ENCODE results near the gene MIGA1.

- no peak for TF ChIP-seq ZBTB39 (CRISPR knock-in tag; IDR thresholded peaks at IDR 0.05)
- TF ChIP-seq STAT6 (CRISPR knock-in tag; IDR thresholded peaks at IDR 0.05; ENCODE audit: borderline replicate concordance), result no peak
- no peak for TF ChIP-seq SP1 (IDR thresholded peaks at IDR 0.05)
- TF ChIP-seq SP1 (CRISPR knock-in tag; IDR thresholded peaks at IDR 0.05), result no peak
- TF ChIP-seq ZNF7 (CRISPR knock-in tag; IDR thresholded peaks at IDR 0.05), result no peak
- TF ChIP-seq RXRA (CRISPR knock-in tag; IDR thresholded peaks at IDR 0.05), result no peak
- TF ChIP-seq, protein P1, sequence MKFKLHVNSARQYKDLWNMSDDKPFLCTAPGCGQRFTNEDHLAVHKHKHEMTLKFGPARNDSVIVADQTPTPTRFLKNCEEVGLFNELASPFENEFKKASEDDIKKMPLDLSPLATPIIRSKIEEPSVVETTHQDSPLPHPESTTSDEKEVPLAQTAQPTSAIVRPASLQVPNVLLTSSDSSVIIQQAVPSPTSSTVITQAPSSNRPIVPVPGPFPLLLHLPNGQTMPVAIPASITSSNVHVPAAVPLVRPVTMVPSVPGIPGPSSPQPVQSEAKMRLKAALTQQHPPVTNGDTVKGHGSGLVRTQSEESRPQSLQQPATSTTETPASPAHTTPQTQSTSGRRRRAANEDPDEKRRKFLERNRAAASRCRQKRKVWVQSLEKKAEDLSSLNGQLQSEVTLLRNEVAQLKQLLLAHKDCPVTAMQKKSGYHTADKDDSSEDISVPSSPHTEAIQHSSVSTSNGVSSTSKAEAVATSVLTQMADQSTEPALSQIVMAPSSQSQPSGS (CRISPR knock-in tag; IDR thresholded peaks at IDR 0.05), result no peak
- TF ChIP-seq TCF12 (IDR thresholded peaks at IDR 0.05), result no peak
- no peak for TF ChIP-seq TCF12 (CRISPR knock-in tag; IDR thresholded peaks at IDR 0.05)
- no peak for TF ChIP-seq RAD21 (CRISPR knock-in tag; IDR thresholded peaks at IDR 0.05)
Observed at GRCh38 chr1:77796695-77797405, 17.4 kb downstream of the MIGA1 start.

Data from HepG2 (cell line).